Osteocyte (in vitro differentiated cells): ENCODE measurements around the gene PUS7. TPM values are rescaled to one million over a fixed set of nuclear protein-coding genes. Genes with fewer than 3 reads are reported as not detected.
A peak's percentile ranks its signal among the peaks of the same experiment; 100 is the strongest.

Source experiments
- DNase-seq: peaks from one replicate; pipeline ENCODE4 v3.0.0; 2021; ENCODE audit warnings: mixed read lengths; ENCODE audit not compliant: unreplicated experiment; ENCODE audit errors: extremely low spot score
- H3K27ac Mint-ChIP-seq: one replicate; pipeline ENCODE4 v1.8.0; 2021; ENCODE audit warnings: mild to moderate bottlenecking, mixed read lengths; ENCODE audit not compliant: unreplicated experiment
- H3K27me3 Mint-ChIP-seq: one replicate; pipeline ENCODE4 v1.8.0; 2021; ENCODE audit warnings: mixed read lengths; ENCODE audit not compliant: unreplicated experiment
- H3K36me3 Mint-ChIP-seq: one replicate; pipeline ENCODE4 v1.8.0; 2021; ENCODE audit warnings: mixed read lengths; ENCODE audit not compliant: unreplicated experiment
- H3K4me1 Mint-ChIP-seq: one replicate; pipeline ENCODE4 v1.8.0; 2021; ENCODE audit warnings: mixed read lengths; ENCODE audit not compliant: unreplicated experiment
- H3K4me3 Mint-ChIP-seq: one replicate; pipeline ENCODE4 v1.8.0; 2021; ENCODE audit warnings: mild to moderate bottlenecking, moderate library complexity, mixed read lengths; ENCODE audit not compliant: unreplicated experiment
- H3K9me3 Mint-ChIP-seq: one replicate; pipeline ENCODE4 v1.8.0; 2021; ENCODE audit warnings: mixed read lengths; ENCODE audit not compliant: unreplicated experiment
- CTCF ChIP-seq: fragments of 200-600 bp; sonication (generic); IDR thresholded peaks from 2 replicates; pipeline ENCODE4 v1.5.0; 2021; ENCODE audit warnings: antibody characterized with exemption, mild to moderate bottlenecking, moderate library complexity
- long read RNA-seq: library from polyadenylated mRNA; unstranded; transcript quantifications from one replicate; pipeline ENCODE4 v2.0.0, GENCODE V29; 2021
- total RNA-seq: library from RNA; stranded (reverse); gene quantifications from 2 replicates; pipeline ENCODE4 v1.2.1, GENCODE V29; 2021

Gene PUS7, protein sequence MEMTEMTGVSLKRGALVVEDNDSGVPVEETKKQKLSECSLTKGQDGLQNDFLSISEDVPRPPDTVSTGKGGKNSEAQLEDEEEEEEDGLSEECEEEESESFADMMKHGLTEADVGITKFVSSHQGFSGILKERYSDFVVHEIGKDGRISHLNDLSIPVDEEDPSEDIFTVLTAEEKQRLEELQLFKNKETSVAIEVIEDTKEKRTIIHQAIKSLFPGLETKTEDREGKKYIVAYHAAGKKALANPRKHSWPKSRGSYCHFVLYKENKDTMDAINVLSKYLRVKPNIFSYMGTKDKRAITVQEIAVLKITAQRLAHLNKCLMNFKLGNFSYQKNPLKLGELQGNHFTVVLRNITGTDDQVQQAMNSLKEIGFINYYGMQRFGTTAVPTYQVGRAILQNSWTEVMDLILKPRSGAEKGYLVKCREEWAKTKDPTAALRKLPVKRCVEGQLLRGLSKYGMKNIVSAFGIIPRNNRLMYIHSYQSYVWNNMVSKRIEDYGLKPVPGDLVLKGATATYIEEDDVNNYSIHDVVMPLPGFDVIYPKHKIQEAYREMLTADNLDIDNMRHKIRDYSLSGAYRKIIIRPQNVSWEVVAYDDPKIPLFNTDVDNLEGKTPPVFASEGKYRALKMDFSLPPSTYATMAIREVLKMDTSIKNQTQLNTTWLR
- total RNA-seq = 15.9 and 18.5 TPM in 2 replicates
- long read RNA-seq, transcript PUS7-202 (16 exons, 2,356 nt) = major isoform, 62 of 109 reads
- long read RNA-seq, transcript PUS7-201 (16 exons, 3,480 nt) = minor isoform, 16 of 109 reads
- long read RNA-seq, partial matches to known transcripts = 12 of 109 reads
- long read RNA-seq, other reads (novel, unspliced or antisense) = 19 of 109 reads

DNA sequence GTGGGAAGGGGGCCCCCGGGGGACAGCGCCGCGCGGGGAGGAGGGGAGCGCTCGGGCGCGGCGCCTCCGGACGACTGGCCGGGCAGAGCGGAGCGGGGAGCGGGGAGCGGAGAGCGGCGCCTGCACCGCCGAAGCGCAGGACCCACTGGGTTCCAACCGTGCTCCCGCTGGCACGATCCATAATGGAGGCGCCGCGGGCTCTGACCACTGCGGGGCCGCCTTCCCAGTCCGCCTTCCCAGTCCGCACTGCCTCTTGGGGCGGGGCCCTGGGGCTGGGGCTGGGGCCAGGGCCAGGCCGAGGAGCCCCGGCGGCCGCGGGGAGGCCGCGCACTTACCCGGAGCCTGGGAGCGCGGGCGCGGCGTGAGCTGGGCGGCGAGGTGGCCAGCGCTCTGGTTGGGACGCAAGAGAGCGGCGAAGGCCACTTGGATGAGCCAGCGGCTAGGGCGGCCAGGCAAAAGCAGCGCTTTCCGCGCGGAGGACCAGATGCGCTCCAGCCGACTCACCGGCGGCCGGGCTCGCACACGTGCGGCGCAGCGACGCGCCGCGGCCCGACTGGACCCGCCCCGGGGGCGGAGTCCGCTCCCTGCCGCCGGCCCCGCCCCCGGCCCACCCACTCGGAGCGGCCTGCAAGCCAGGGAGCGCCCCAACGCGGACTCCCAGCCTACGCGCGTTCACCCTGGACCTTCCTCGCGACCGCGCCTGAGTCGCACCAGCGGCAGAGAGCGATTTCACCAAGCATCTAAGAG, at the start of gene PUS7:
TSS of gene PUS7 (minus strand) at position 555 of the 747 bp plus-strand sequence. CDS start 13,759 bp downstream, outside the sequence.
- Mint-ChIP-seq H3K4me1 (peaks cover 9% of the 10 kb centered on the region), H3K27ac (peak within 1 kb of the TSS; percentile 95), H3K27me3 (peaks cover under 1% of the 10 kb centered on the region), H3K9me3 (no peaks in the 10 kb centered on the region), H3K36me3 (no peaks in the 10 kb centered on the region), H3K4me3 (peak within 1 kb of the TSS; percentile 97)
- DNase-seq = peak; percentile 93
- no peak for TF ChIP-seq CTCF

GRCh38 chr7:105567821-105568220, 45.8 kb upstream of the PUS7 start:
- H3K4me1 Mint-ChIP-seq = no peaks in the 10 kb centered on the region
- H3K9me3 Mint-ChIP-seq = no peaks in the 10 kb centered on the region
- H3K36me3 Mint-ChIP-seq = peaks cover 25% of the 10 kb centered on the region
- H3K4me3 Mint-ChIP-seq = no peak overlapping the region
- TF ChIP-seq CTCF = no peak
- no peaks in the 10 kb centered on the region for H3K27me3 Mint-ChIP-seq
- DNase-seq = no peak
- H3K27ac Mint-ChIP-seq = no peak overlapping the region

DNA sequence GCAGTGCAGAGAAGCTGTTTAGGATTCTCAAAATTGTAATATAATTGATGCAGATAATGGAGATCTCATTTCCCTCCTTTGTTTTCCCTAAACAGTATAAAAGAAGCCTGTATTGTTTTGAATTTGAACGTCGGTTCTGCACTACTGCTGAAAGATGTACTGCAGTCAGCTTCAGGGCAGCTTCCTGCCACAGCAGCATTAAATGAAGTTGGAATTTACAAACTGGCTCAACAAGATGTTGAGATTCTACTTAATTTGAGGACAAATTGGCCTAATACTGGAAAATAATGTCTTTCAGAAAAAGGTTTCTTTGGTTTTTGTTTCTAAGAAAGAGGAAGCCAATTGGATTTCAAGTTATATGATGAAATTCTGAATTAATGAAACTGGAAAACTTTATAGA, 45.0 kb upstream of the PUS7 start:
- Mint-ChIP-seq H3K27me3 (no peaks in the 10 kb centered on the region), H3K4me3 (no peak overlapping the region), H3K36me3 (peaks cover 30% of the 10 kb centered on the region), H3K27ac (no peak overlapping the region), H3K4me1 (no peaks in the 10 kb centered on the region), H3K9me3 (no peaks in the 10 kb centered on the region)
- TF ChIP-seq CTCF = no peak
- no peak for DNase-seq

DNA sequence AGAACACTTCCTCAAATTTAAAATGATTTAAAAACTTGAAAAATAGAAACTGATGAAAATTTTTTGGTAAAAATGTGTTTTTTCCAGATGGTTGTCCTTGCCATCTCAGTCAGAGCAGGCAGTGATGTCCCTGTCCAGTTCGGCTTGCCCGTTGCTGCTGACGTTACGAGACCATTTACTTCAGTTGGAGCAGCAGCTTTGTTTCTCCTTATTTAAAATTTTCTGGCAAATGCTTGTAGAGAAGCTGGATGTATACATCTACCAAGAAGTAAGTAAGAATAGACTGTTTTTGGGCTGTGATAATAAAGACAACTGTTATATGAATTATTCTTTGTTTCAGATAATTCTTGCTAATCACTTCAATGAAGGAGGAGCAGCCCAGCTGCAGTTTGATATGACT, 43.1 kb upstream of the PUS7 start:
- Mint-ChIP-seq H3K4me3 (no peak overlapping the region), H3K36me3 (peaks cover 31% of the 10 kb centered on the region), H3K9me3 (no peaks in the 10 kb centered on the region), H3K4me1 (no peaks in the 10 kb centered on the region), H3K27me3 (no peaks in the 10 kb centered on the region), H3K27ac (no peak overlapping the region)
- no peak for DNase-seq
- no peak for TF ChIP-seq CTCF
